HG03280 (cell line): ENCODE results near the gene COX11.

Experiments
- ATAC-seq: cut with Tn5 transposase; IDR thresholded peaks from one replicate; pipeline ENCODE4 v1.9.1; 2021; ENCODE audit warnings: mild to moderate bottlenecking, moderate library complexity; ENCODE audit not compliant: unreplicated experiment

The COX11 gene

GRCh38 chr17:54968262-54968987 is at the start of gene COX11, which contains the start of gene STXBP4:
TSS of gene COX11 (minus strand) at chr17:54968654. CDS start at chr17:54968646, 8 bp downstream.
TSS of gene STXBP4 (plus strand) at chr17:54968765. CDS start at chr17:54986220, 17,455 bp downstream.
- ATAC-seq = peak; percentile 93

- no peak for ATAC-seq
Observed at GRCh38 chr17:55005520-55005919, 37.1 kb upstream of the COX11 start.

- ATAC-seq = no peak
Observed at GRCh38 chr17:55004484-55004883, 36.0 kb upstream of the COX11 start.

- ATAC-seq = no peak
Observed at GRCh38 chr17:55002458-55002857, 34.0 kb upstream of the COX11 start.

- no peak for ATAC-seq
Observed at GRCh38 chr17:54996441-54996840, 28.0 kb upstream of the COX11 start.

- ATAC-seq = no peak
Observed at GRCh38 chr17:54992797-54993639, 24.6 kb upstream of the COX11 start.

- ATAC-seq = no peak
Observed at GRCh38 chr17:54991567-54991966, 23.1 kb upstream of the COX11 start.

- ATAC-seq = no peak
Observed at GRCh38 chr17:54990118-54990517, 21.7 kb upstream of the COX11 start.

- no peak for ATAC-seq
Observed at GRCh38 chr17:54985476-54985875, 17.0 kb upstream of the COX11 start.

- ATAC-seq = no peak
Observed at GRCh38 chr17:54983260-54983659, 14.8 kb upstream of the COX11 start.

GRCh38 chr17:54982399-54982798 is 13.9 kb upstream of the COX11 start:
- ATAC-seq = no peak

- ATAC-seq = no peak
Observed at GRCh38 chr17:54980375-54980774, 11.9 kb upstream of the COX11 start.

- ATAC-seq = no peak
Observed at GRCh38 chr17:54979657-54980056, 11.2 kb upstream of the COX11 start.

GRCh38 chr17:54977744-54978143 is 9.3 kb upstream of the COX11 start:
- no peak for ATAC-seq

- ATAC-seq = no peak
Observed at GRCh38 chr17:54976316-54976715, 7.9 kb upstream of the COX11 start.

GRCh38 chr17:54974759-54975158 is 6.3 kb upstream of the COX11 start:
- ATAC-seq = no peak

GRCh38 chr17:54972406-54973138 is 4.1 kb upstream of the COX11 start:
- ATAC-seq = no peak

GRCh38 chr17:54971901-54972300 is 3.4 kb upstream of the COX11 start:
- no peak for ATAC-seq

GRCh38 chr17:54971147-54971546 is 2.7 kb upstream of the COX11 start:
- ATAC-seq = no peak

- ATAC-seq = no peak
Observed at GRCh38 chr17:54969658-54970572, 1.5 kb upstream of the COX11 start.
